HG03439 (cell line): ENCODE data around the gene NAB2.
A peak's percentile ranks its signal among the peaks of the same experiment; 100 is the strongest.
"Not testable (repeated sequence)": the region's sequence is repeated elsewhere in the genome, so short reads cannot be mapped to it uniquely, and the experiment has no call there.

Experiments
- ATAC-seq: cut with Tn5 transposase; IDR thresholded peaks from one replicate; pipeline ENCODE4 v1.9.1; 2021; ENCODE audit warnings: mild to moderate bottlenecking, moderate library complexity; ENCODE audit not compliant: unreplicated experiment

The NAB2 gene

GRCh38 chr12:57088354-57089270 is at the start of gene NAB2:
NAB2 (plus strand) TSS chr12:57089114; CDS start chr12:57089272, 158 bp downstream.
- peak; percentile 53 for ATAC-seq

- no peak for ATAC-seq
Observed at GRCh38 chr12:57040211-57040610, 48.7 kb upstream of the NAB2 start.

GRCh38 chr12:57040750-57041149 is 48.2 kb upstream of the NAB2 start:
- no peak for ATAC-seq

DNA sequence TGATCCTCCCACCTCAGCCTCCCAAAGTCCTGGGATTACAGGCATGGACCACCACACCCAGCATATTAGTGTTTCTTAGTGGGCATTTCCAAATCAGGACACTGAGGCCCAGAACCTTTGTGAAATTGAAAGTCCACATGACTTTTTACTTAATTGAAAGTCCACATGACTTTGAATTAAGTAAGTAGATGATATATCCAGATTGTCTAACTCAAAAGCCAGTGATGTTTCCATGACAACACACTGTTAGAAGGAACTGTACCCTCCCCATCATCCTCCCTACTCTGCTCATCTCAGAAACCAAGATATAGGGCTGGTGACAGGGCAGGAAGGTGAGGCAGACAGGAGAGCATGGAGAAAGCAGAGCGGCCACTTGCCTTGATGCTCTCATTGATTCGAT is 46.2 kb upstream of the NAB2 start:
- no peak for ATAC-seq

DNA sequence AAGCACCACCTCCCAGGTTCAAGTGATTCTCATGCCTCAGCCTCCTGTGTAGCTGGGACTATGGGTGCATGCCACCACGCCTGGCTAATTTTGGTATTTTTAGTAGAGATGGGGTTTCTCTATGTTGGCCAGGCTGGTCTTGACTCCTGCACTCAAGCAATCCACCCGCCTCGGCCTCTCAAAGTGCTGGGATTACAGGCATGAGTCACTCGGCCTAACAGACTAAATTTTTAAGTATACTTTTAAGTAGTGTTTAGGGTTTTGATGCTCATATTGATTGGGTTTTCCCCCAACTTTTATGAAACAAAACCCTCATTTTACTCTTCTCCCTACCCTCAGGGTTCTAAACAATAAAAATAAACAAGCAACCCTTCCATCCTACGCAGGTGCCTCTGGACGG is 44.4 kb upstream of the NAB2 start:
- ATAC-seq, result no peak

GRCh38 chr12:57044889-57045288 is 44.0 kb upstream of the NAB2 start:
- ATAC-seq, result no peak

- ATAC-seq, result no peak
Observed at GRCh38 chr12:57046086-57046791, 42.7 kb upstream of the NAB2 start.

- ATAC-seq, result no peak
Observed at GRCh38 chr12:57046947-57047890, 41.7 kb upstream of the NAB2 start.

- no peak for ATAC-seq
Observed at GRCh38 chr12:57047981-57048380, 40.9 kb upstream of the NAB2 start.

DNA sequence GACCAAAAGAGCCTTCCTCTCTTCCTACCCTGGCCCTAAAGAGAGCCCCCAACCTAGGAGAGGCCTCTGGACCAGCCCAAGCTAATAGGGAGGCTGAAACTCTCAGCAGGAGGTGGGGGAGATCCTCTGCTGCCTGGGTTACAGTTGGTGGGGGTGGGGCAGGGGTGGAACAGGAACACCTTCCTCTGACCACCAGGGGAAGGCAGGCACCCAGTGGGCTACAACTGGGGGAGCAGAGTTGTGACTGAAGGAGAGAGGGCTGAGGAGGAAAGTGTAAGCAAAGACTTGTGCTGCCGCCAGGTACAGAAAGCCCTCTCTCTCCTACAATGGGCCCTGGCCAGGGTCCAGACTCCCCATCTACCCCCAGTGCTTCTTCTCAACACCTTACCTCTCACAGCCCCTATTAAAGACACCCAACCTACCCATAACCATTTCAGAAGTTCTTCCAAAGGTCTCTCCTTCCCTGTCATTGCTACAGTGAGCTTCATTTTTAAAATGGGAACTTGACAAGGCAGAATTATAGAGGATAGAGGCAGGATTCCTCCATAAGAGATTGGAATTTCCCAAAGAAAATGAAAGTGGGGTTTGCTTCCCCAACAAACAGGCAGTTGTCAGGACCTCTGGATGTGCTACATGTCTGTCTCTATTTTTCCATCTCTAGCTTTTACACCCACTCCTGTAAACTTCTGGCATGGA is 40.3 kb upstream of the NAB2 start:
- no peak for ATAC-seq

GRCh38 chr12:57049119-57049446 is 39.8 kb upstream of the NAB2 start:
- no peak for ATAC-seq

GRCh38 chr12:57049890-57050289 is 39.0 kb upstream of the NAB2 start, which contains the start of gene MYO1A:
MYO1A (minus strand) TSS chr12:57050129; CDS start chr12:57048323, 1,806 bp downstream.
- no peak for ATAC-seq

GRCh38 chr12:57051011-57051410 is 37.9 kb upstream of the NAB2 start:
- ATAC-seq, result no peak

DNA sequence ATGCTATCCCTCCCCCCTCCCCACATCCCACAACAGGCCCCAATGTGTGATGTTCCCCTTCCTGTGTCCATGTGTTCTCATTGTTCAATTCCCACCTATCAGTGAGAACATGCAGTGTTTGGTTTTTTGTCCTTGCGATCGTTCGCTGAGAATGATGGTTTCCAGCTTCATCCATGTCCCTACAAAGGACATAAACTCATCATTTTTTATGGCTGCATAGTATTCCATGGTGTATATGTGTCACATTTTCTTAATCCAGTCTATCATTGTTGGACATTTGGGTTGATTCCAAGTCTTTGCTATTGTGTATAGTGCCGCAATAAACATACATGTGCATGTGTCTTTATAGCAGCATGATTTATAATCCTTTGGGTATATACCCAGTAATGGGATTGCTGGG is 35.8 kb upstream of the NAB2 start:
- not testable (repeated sequence) for ATAC-seq

DNA sequence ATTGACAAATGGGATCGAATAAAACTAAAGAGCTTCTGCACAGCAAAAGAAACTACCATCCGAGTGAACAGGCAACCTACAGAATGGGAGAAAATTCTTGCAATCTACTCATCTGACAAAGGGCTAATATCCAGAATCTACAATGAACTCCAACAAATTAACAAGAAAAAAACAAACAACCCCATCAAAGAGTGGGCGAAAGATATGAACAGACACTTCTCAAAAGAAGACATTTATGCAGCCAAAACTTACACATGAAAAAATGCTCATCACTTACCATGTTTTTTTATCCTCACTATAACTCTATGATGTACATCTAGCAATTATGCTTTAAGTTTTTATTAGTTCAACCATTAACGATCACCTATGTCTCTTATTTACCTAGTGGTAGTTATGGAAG is 35.0 kb upstream of the NAB2 start:
- not testable (repeated sequence) for ATAC-seq

DNA sequence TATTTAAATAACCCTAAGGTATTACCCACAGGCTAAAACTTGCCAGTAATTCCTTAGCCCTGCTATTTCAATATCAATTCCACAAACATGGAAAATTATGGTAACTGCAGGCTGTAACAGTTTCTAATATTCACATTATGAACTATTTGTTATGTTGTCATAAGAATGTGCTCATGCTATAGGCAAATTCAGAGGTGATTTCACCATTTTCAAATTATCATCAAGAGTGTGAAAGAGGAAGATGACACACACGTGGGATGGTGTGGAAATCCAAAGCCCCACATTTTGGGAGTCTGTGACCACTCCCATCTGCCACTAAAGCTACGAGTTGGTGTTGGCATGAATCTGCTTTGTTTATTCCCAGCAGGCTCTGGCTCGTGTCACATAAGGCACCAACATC is 33.1 kb upstream of the NAB2 start:
- no peak for ATAC-seq

DNA sequence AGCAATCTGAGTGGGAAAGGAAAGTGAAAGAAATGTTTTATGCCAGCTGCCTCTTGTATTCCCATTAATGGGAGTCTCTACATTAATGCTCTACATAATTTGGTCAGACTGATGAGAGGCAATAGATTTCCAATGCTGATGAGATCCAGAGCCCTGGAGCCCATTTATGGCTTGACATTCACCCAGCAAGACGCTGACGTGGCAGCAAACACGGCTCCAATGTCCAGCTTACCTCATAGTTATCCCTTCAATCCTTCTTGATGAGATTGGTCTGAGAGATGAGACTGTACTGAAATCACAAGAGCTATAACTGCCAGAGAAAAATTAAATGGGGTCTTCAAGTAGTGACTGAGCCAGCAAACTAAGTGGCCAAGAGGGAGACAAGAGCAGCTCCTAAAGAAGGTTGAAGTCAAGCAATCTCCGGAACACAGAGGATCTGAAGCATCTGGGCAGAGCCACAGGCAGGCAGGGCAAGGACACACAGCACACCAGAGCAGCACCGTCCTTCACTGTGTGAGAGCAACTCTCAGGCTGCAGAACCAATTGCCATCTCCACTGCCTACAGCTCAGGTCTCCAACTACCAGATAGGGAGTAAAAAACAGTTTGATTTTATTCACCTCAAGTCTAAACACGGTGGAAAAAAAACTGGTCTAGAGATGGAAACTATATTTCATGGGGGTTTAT is 31.7 kb upstream of the NAB2 start:
- no peak for ATAC-seq

GRCh38 chr12:57058454-57058853 is 30.5 kb upstream of the NAB2 start:
- ATAC-seq, result no peak

DNA sequence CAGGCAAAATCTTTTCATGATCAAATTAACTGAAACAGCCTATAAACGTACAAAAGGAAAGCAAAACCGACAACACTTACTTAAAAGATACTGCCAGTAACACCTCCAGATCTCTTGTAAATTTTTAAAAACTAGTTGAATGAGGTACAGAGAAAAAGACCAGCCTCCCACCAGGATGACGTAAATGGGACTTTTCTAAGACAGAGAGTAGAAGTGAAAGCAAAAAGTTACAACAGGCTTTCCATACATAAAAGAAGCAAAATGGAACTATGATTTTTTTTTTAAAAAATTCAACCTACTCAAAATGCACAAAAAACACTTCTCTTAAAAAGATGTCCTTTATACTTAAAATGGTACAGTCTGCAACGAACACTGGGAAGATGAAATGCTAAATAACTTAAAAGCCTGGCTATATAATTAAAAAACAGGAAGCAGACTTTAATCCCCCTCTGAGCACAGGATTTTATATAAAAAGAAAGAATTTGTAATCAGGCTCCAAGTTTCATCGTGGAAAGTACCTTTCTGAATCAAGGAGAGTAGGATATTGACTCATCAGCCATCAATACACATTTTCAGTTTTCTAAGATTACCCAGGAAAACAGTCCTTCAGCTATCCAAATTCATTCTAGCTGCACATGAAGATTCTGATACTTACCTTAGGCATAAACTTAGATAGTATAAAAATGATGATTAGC is 24.8 kb upstream of the NAB2 start:
- peak; percentile 77 for ATAC-seq
